Measurements from ENCODE around the gene ANAPC10. TPM values are rescaled to one million over a fixed set of nuclear protein-coding genes. Genes with fewer than 3 reads are reported as not detected.

Gene ANAPC10
- total RNA-seq, 1 experiment from 2014 or later = 27.2 TPM

- ATAC-seq = no peak
- TF ChIP-seq REST (IDR thresholded peaks at IDR 0.05; ENCODE audit: low read depth) = no peak
- TF ChIP-seq SP1 (IDR thresholded peaks at IDR 0.05; ENCODE audit: low read depth) = 0 out of 2 replicates have a peak, but pooled peaks have one; percentile 9
- no peak for TF ChIP-seq EZH2 (IDR thresholded peaks at IDR 0.05)
- no peak for TF ChIP-seq CTCF (IDR thresholded peaks at IDR 0.05 in 2 of 3, conservative IDR thresholded peaks at IDR 0.05 in 1 of 3; ENCODE audit: borderline replicate concordance in 1 of 3, insufficient read depth in 1 of 3, low read depth in 2 of 3, low read length in 2 of 3)
- Histone ChIP-seq H3K36me3 (ENCODE audit: control insufficient read depth in 1 of 2, insufficient read depth in 2 of 2, low read length in 2 of 2) (no peaks in the 10 kb centered on the region), H3K27ac (ENCODE audit: low read depth, low read length) (no peak overlapping the region; the same call in 1 of the 2 replicates), H3K4me3 (replicated peaks in 1 of 2; ENCODE audit: low read depth in 1 of 2, low read length in 2 of 2) (no peak overlapping the region), H3K9me2 (ENCODE audit: insufficient read depth) (no peaks in the 10 kb centered on the region), H3K79me2 (ENCODE audit: insufficient read depth, low read length) (peaks cover 4% of the 10 kb centered on the region), H2AFZ (ENCODE audit: low read depth, low read length, poor library complexity, severe bottlenecking) (no peak overlapping the region), H3K9ac (ENCODE audit: low read length) (no peak overlapping the region), H3K27me3 (ENCODE audit: insufficient read depth, low read length) (no peaks in the 10 kb centered on the region), H3K4me2 (ENCODE audit: low read length) (peak overlapping the region; percentile 22; the same call in 1 of the 2 replicates), H3K4me1 (ENCODE audit: control insufficient read depth in 1 of 2, insufficient read depth in 2 of 2, low read length in 2 of 2) (peaks cover 2 to 18% of the 10 kb centered on the region in 2 experiments; a peak in 1 of 4 replicates), H3K9me3 (ENCODE audit: control insufficient read depth in 1 of 2, insufficient read depth in 1 of 2, low read depth in 1 of 2, low read length in 2 of 2) (no peaks in the 10 kb centered on the region), H4K20me1 (ENCODE audit: insufficient read depth) (no peaks in the 10 kb centered on the region)
- CTCF ChIA-PET = no interaction called here
- POLR2A ChIA-PET = no interaction called here
- intact Hi-C loops (cut with micrococcal nuclease) = no loop called here
- RAD21 ChIA-PET (ENCODE audit: low non-redundant PET in 1 of 2, low total read pairs in 2 of 2, uncharacterized antibody in 2 of 2, unreplicated experiment in 2 of 2) = no interaction called here
- no peak for DNase-seq (ENCODE audit: low read depth, low spot score)
- no TSS peak for BruUV-seq (replicated peaks)
Measured at GRCh38 chr4:145012841-145013240, 85.2 kb downstream of the ANAPC10 start.

Data from HCT116 (cell line).